ENCODE data around the gene EPOP. TPM values are rescaled to one million over a fixed set of nuclear protein-coding genes. Genes with fewer than 3 reads are reported as not detected.

EPOP gene
- total RNA-seq, 1 experiment from 2014 or later, result 37.9 TPM

DNA sequence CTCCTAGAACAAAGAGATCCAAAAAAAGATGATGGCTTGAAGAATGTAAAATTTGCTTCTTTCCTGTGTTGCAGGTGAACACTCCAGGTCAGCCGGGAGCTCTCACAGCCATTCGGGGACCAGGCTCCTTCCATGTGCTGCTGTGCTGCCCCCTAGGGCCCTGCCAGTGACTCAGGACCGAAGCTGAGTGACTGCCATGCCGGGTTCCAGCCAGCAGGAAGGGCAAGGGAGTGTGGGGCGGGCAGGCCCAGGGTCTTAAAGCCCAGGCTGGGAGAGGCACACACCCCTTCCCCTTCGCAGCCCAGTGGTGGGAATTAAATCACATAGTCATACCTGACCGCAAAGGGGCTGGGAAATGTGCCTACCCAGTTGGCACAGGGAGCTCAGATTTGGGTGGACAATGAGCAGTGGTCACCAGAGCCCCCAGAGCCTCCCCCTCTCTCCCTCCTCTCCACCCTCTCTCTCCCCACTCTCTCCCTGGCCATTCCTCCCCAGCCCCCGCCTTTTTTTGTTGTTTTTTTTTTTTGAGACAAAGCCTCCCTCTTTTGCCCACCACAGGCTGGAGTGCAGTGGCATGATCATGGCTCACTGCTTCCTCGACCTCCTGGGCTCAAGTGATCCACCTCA, 11.5 kb downstream of the EPOP start:
- Histone ChIP-seq H3K9me2 (ENCODE audit: insufficient read depth) (no peaks in the 10 kb centered on the region), H3K4me1 (ENCODE audit: control insufficient read depth in 1 of 2, insufficient read depth in 2 of 2, low read length in 2 of 2) (peaks cover 0 to 13% of the 10 kb centered on the region in 2 experiments; a peak in 3 of 4 replicates), H3K27me3 (ENCODE audit: insufficient read depth, low read length) (no peaks in the 10 kb centered on the region), H4K20me1 (ENCODE audit: insufficient read depth) (no peaks in the 10 kb centered on the region), H3K27ac (ENCODE audit: low read depth, low read length) (no peak overlapping the region), H2AFZ (ENCODE audit: low read depth, low read length, poor library complexity, severe bottlenecking) (peak overlapping the region; percentile 81), H3K36me3 (ENCODE audit: control insufficient read depth in 1 of 2, insufficient read depth in 2 of 2, low read length in 2 of 2) (no peaks in the 10 kb centered on the region), H3K9me3 (ENCODE audit: control insufficient read depth in 1 of 2, insufficient read depth in 1 of 2, low read depth in 1 of 2, low read length in 2 of 2) (no peaks in the 10 kb centered on the region), H3K9ac (ENCODE audit: low read length) (no peak overlapping the region), H3K4me2 (ENCODE audit: low read length) (peak overlapping the region; percentile 8), H3K4me3 (replicated peaks in 1 of 2; ENCODE audit: low read depth in 1 of 2, low read length in 2 of 2) (no peak overlapping the region), H3K79me2 (ENCODE audit: insufficient read depth, low read length) (no peaks in the 10 kb centered on the region)
- peak; percentile 97 for ATAC-seq
- BruUV-seq (replicated peaks), result no TSS peak
- DNase-seq (ENCODE audit: low read depth, low spot score), result peak; percentile 74
- no peak for TF ChIP-seq FOSL1 (IDR thresholded peaks at IDR 0.05; ENCODE audit: low read depth)
- TF ChIP-seq ZFX (IDR thresholded peaks at IDR 0.05), result no peak
- TF ChIP-seq, protein P1, sequence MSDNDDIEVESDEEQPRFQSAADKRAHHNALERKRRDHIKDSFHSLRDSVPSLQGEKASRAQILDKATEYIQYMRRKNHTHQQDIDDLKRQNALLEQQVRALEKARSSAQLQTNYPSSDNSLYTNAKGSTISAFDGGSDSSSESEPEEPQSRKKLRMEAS (IDR thresholded peaks at IDR 0.05), result peak; percentile 81
- TF ChIP-seq, protein P2, sequence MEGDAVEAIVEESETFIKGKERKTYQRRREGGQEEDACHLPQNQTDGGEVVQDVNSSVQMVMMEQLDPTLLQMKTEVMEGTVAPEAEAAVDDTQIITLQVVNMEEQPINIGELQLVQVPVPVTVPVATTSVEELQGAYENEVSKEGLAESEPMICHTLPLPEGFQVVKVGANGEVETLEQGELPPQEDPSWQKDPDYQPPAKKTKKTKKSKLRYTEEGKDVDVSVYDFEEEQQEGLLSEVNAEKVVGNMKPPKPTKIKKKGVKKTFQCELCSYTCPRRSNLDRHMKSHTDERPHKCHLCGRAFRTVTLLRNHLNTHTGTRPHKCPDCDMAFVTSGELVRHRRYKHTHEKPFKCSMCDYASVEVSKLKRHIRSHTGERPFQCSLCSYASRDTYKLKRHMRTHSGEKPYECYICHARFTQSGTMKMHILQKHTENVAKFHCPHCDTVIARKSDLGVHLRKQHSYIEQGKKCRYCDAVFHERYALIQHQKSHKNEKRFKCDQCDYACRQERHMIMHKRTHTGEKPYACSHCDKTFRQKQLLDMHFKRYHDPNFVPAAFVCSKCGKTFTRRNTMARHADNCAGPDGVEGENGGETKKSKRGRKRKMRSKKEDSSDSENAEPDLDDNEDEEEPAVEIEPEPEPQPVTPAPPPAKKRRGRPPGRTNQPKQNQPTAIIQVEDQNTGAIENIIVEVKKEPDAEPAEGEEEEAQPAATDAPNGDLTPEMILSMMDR (IDR thresholded peaks at IDR 0.05 in 2 of 3, conservative IDR thresholded peaks at IDR 0.05 in 1 of 3; ENCODE audit: borderline replicate concordance in 1 of 3, insufficient read depth in 1 of 3, low read depth in 2 of 3, low read length in 2 of 3), result peak; percentile 96 to 99 (median 98)
- TF ChIP-seq CEBPB (IDR thresholded peaks at IDR 0.05; ENCODE audit: low read depth), result no peak
- TF ChIP-seq, protein P3, sequence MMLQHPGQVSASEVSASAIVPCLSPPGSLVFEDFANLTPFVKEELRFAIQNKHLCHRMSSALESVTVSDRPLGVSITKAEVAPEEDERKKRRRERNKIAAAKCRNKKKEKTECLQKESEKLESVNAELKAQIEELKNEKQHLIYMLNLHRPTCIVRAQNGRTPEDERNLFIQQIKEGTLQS (IDR thresholded peaks at IDR 0.05), result no peak
- peak; percentile 87 for TF ChIP-seq RAD21 (IDR thresholded peaks at IDR 0.05; ENCODE audit: low read depth)
- no peak for TF ChIP-seq JUND (IDR thresholded peaks at IDR 0.05)
- peak; percentile 70 for TF ChIP-seq YY1 (IDR thresholded peaks at IDR 0.05; ENCODE audit: extremely low read depth, insufficient replicate concordance, low read depth, low read length)
- no peak for TF ChIP-seq ELF1 (IDR thresholded peaks at IDR 0.05; ENCODE audit: borderline replicate concordance, low read depth)
- TF ChIP-seq CBX3 (IDR thresholded peaks at IDR 0.05; ENCODE audit: low read depth), result peak; percentile 79
- TF ChIP-seq, protein P4, sequence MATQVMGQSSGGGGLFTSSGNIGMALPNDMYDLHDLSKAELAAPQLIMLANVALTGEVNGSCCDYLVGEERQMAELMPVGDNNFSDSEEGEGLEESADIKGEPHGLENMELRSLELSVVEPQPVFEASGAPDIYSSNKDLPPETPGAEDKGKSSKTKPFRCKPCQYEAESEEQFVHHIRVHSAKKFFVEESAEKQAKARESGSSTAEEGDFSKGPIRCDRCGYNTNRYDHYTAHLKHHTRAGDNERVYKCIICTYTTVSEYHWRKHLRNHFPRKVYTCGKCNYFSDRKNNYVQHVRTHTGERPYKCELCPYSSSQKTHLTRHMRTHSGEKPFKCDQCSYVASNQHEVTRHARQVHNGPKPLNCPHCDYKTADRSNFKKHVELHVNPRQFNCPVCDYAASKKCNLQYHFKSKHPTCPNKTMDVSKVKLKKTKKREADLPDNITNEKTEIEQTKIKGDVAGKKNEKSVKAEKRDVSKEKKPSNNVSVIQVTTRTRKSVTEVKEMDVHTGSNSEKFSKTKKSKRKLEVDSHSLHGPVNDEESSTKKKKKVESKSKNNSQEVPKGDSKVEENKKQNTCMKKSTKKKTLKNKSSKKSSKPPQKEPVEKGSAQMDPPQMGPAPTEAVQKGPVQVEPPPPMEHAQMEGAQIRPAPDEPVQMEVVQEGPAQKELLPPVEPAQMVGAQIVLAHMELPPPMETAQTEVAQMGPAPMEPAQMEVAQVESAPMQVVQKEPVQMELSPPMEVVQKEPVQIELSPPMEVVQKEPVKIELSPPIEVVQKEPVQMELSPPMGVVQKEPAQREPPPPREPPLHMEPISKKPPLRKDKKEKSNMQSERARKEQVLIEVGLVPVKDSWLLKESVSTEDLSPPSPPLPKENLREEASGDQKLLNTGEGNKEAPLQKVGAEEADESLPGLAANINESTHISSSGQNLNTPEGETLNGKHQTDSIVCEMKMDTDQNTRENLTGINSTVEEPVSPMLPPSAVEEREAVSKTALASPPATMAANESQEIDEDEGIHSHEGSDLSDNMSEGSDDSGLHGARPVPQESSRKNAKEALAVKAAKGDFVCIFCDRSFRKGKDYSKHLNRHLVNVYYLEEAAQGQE (IDR thresholded peaks at IDR 0.05; ENCODE audit: low read depth), result no peak
- POLR2A ChIA-PET, result interaction anchor here (1.1 kb wide), 2 partner anchors 9 to 79 kb away, joined by 3 read pairs; no protein-coding TSS in a partner anchor
- CTCF ChIA-PET, result interaction anchor here (0.5 to 7.6 kb wide), 24 partner anchors 9 to 314 kb away, joined by 3 to 146 read pairs (median 4); partner anchors contain the start of gene EPOP
- intact Hi-C loops (cut with micrococcal nuclease), result loop anchor here (5.0 to 10.0 kb wide), 2 partner anchors 78 to 226 kb away; no protein-coding TSS in a partner anchor
- RAD21 ChIA-PET (ENCODE audit: low non-redundant PET in 1 of 2, low total read pairs in 2 of 2, uncharacterized antibody in 2 of 2, unreplicated experiment in 2 of 2), result interaction anchor here (0.6 to 1.5 kb wide), 4 partner anchors 59 to 105 kb away, joined by 3 to 11 read pairs (median 7); no protein-coding TSS in a partner anchor
